ENCODE results near the gene SLC6A14.

GRCh38 chrX:116462822-116463221, 26.4 kb downstream of the SLC6A14 start, which contains the start of gene CT83:
- TF ChIP-seq, protein P1, sequence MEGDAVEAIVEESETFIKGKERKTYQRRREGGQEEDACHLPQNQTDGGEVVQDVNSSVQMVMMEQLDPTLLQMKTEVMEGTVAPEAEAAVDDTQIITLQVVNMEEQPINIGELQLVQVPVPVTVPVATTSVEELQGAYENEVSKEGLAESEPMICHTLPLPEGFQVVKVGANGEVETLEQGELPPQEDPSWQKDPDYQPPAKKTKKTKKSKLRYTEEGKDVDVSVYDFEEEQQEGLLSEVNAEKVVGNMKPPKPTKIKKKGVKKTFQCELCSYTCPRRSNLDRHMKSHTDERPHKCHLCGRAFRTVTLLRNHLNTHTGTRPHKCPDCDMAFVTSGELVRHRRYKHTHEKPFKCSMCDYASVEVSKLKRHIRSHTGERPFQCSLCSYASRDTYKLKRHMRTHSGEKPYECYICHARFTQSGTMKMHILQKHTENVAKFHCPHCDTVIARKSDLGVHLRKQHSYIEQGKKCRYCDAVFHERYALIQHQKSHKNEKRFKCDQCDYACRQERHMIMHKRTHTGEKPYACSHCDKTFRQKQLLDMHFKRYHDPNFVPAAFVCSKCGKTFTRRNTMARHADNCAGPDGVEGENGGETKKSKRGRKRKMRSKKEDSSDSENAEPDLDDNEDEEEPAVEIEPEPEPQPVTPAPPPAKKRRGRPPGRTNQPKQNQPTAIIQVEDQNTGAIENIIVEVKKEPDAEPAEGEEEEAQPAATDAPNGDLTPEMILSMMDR (IDR thresholded peaks at IDR 0.05): no peak
- TF ChIP-seq POLR2A (IDR thresholded peaks at IDR 0.05): no peak
